ENCODE results near the gene CDK5R1.
"Not testable (repeated sequence)": the region's sequence is repeated elsewhere in the genome, so short reads cannot be mapped to it uniquely, and the experiment has no call there.

Gene CDK5R1

DNA sequence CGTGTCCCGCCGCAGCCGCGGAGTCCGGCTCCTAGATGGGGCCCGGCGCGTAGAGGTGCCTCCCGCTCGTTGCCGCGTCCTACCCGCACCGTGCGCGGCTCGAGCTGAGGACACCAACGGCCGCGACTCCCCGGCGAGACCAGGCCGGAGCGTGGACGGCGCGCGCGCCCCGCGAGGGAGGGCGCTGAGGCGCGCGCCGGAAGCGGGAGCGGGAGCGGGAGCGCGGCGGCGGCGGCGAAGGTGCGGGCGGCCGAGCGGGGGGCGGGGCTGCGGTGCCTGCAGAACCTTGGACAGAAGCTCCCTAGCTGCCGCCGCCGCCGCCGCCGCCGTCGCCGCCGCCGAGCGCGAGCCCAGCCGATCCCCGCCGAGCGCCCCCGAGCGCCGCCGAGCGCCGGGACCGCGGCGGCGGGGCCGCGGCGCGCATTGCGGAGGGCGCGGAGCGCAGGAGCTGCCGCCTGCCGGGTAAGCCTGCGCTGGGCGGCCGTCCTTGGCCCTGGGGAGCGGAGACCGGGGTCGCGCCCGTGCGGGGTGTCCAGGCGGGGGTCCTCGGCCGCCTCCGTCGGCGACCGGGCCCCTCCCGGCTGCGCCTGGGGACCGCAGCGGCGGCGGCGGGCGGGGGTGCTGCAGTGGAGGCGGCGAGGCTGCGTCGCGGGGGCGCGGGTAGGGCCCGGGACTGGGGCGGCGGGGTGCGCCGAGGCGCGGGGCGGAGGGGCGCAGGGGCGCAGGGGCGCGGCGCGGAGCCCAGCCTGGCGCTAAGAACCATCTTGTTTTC, at the start of gene CDK5R1:
CDK5R1 (plus strand) TSS at position 293 of the 772 bp plus-strand sequence. CDS start 628 bp downstream, outside the sequence.
- peak; percentile 94 for DNase-seq (ENCODE audit: low spot score)

DNA sequence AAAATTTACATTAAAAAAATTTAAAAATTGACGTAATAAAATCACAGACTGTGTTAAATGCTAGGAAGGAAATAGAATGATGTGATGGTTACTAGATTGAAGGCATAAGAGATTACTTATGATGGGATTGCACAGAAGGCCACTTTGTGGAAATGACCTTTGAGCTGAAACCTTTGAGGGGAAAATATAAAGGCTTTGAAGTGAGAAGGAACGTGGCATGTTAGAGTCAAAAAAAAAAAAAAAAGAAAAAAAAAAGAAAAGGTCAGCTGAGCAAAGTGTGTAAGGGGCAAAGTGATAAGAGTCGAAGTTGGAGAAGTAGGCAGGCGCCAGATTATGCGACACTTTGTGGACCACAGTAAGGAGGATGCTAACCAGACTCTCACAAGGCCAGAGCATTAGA, 46.1 kb upstream of the CDK5R1 start:
- DNase-seq (ENCODE audit: low spot score) = no peak

DNA sequence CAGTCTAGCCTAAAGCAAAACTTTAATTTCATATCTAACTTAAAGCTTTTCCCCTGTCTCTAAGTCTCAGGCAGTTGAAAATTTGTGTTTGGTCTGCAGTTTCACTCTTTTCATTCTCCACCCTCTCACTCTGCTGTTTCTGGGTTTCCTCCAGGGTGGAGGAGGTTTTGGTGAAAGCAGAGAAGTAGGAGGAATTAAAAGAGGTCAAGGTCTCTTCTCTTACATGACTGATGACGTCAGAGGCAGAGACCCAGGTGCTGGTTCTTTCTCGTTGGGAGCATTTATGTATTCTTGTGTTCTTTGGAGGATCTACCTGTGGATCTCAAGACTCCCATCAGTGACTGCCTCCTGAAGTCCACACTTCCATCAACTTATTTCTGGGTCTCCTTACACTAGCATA, 44.9 kb upstream of the CDK5R1 start:
- DNase-seq (ENCODE audit: low spot score) = no peak

DNA sequence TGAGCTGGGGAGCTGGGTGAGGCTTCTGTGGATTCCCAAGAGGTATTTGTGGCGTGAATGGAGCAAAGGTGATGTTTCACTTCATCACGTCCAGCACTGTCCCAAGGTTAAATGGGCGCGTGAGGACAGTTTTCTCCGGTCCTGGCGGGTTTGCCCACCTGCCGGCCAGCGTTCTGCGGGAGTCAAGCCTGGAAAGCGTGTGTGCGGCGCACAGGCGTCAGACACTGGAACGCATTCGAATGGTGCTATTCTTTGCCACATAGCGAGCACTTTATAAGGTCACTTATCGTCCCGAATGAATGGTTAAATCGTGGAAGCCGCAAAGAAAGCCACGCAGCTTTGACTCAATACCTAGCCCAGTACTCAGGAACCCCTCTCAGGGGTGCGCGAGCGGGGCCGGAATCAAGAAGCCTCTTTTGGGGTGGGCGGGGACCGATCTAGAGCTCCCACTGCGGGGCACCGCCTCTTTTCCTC, 42.9 kb upstream of the CDK5R1 start:
- DNase-seq (ENCODE audit: low spot score) = no peak

DNA sequence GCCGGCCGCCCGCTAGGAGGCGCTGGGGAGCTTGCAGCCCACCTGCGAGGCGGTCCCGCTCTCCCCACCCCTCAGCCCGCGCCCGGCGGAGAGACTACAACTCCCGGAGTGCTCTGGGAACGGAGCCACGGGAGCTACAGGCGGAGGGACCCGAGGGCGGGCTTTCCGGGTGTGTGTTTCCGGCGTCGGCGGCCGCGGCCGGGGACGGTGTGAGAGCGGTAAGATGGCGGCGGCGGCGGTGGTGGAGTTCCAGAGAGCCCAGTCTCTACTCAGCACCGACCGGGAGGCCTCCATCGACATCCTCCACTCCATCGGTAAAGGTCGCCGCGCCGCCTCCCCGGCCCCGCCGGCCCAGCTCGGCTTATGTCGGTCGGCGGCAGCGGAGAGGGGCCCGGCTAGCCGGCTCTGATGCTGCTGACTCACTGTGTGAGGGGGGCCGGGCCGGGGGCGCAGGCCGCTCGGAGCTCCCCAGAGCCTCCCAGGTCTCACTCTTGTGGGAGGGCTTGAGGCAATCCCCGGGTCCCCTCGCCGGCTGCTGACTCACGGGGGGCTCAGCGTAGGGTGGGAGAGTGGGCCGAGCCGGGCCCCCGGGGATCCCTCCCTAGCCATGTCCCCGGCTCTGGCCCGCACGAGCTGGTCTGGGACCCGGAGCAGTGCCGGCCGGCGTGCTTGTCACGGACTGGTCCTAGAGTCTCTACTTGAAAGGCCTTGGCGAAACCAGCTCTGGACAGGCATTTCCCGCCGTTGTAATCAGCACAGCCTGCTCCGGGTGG, 42.3 kb upstream of the CDK5R1 start, which contains the start of gene PSMD11:
PSMD11 (plus strand) TSS at position 210 of the 773 bp plus-strand sequence; CDS start at position 224, 14 bp downstream.
- DNase-seq (ENCODE audit: low spot score) = peak; percentile 100

DNA sequence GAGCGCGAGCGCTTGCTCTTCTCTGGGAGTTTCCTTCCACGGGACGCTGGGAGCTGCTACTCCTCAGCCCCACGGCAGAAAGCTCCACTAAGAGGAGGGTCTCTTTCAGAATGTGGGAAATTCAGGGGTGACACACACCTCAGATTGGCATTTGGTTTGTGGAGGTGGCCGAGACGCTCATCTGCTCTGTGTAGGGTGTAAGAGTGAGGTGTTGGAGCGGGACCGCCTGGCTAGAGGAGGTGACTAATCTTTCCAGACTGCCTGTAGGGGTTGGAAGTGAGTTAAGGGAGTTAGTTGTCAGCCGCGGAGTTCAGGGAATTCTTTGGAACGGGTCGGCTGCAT, 41.7 kb upstream of the CDK5R1 start:
- DNase-seq (ENCODE audit: low spot score) = no peak

DNA sequence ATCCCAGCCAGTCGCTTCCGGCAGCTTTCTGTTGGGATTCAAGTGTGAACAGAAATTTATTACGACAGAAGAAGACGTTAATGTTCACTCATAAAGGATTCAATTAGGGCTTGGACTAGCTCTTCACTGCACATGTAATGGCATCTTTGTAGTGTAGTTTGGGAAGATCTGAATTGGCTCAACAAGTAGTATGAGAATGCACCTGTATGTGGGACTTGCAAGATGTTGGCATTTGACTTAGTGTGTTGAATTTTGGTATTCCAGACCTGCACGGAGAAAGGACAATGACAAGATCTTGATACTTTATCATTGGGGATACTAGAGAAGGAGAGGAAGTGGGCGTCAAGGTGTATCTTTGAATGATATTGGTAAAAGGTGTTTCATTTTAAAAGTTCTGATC, 41.3 kb upstream of the CDK5R1 start:
- no peak for DNase-seq (ENCODE audit: low spot score)

DNA sequence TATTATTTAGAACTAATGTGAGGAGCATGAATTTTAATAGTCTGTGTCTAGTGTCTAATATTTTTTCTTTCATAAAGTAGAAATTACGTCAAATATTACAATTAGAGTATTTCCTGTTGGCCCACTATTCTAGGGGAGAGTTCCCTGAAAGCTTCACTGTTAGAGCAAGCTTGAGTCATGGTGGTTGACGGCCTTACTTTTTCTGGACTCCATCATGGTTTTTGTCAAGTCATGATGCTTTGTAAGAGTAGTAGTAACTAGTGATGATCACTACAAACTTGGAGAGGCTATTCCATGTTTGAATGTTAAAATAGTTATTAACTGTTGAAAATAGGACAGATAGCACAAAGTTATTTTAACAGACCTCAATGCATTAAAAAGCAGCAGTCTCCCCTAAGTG, 40.8 kb upstream of the CDK5R1 start:
- no peak for DNase-seq (ENCODE audit: low spot score)

DNA sequence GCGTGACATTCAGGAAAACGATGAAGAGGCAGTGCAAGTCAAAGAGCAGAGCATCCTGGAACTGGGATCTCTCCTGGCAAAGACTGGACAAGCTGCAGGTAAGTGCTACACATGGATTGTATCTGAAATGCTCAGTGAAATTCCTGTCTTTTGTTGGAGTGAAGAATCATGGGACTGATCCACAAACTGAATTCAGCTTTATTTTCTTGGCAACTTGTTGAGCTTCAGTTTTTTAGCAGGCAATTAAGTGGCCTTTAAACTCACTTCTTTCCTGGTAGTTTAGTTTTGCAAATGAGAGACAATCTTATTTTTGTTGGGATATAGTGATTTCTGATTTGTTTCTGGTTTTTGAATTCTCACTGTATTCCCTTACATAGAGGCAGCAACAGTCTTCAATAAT, 39.8 kb upstream of the CDK5R1 start:
- no peak for DNase-seq (ENCODE audit: low spot score)

DNA sequence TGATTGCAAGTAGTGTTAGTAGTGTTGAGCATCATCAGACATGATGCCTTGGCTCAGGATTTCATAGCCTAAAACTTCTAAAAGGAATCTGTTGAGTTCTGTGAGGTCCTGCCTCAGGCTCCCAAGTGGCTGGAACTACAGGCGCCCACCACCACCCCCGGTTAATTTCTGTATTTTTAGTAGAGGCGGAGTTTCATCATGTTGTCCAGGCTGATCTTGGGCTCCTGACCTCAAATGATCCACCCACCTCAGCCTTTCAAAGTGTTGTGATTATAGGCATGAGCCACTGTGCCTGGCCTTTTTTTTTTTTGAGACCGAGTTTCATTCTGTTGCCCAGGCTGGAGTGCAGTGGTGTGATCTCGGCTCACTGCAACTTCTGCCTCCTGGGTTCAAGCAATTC, 36.8 kb upstream of the CDK5R1 start:
- DNase-seq (ENCODE audit: low spot score) = no peak

DNA sequence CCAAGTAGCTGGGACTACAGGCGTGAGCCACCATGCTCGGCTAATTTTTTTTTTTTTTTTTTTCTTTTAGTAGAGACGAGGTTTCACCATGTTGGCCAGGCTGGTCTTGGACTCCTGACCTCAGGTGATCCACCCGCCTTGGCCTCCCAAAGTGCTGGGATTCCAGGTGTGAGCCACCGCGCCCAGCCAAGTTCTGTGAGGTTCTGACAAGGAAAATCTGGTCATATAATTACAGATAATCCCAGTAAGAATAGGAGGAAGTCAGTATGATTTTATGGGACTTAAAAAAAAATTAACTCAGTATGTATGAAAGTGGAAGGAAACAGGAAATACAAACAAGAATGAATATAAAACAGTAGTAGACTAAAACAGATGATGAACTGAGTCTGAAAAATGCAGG, 36.4 kb upstream of the CDK5R1 start:
- not testable (repeated sequence) for DNase-seq (ENCODE audit: low spot score)

DNA sequence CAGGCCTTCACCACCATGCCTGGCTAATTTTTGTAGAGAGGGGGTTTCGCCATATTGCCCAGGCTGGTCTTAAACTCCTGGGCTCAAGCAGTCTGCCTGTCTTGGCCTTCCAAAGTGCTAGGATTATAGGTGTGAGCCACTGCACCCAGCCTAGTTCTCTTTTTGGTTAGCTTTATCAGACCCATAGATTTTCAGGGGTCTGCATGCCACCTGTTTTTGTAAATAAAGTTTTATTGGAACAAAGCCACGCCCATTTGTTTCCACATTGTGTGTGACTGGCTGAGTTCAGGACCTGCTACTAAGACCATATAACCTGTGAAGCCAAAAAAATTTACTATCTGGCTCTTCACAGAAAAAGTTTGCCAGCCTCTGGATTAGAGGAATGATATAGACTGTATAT, 34.9 kb upstream of the CDK5R1 start:
- no peak for DNase-seq (ENCODE audit: low spot score)

DNA sequence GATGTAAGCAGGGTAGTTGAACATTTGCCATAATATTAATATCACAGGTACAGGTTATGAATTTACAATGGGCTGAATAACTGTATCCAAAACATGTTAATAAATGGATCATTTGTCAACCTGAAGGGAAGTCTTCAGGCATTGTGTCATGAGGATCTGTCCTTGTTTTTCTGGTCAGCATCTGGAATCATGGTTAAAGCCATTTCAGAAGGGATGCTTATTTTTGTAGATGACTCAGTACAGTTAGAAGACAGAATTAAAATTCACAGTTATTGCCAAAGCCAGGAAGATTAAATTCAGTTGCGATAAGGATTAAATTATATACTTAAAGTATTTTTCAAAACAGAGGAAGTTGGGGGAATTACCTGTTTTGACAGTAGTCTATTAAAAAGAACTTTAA, 34.5 kb upstream of the CDK5R1 start:
- DNase-seq (ENCODE audit: low spot score) = no peak

DNA sequence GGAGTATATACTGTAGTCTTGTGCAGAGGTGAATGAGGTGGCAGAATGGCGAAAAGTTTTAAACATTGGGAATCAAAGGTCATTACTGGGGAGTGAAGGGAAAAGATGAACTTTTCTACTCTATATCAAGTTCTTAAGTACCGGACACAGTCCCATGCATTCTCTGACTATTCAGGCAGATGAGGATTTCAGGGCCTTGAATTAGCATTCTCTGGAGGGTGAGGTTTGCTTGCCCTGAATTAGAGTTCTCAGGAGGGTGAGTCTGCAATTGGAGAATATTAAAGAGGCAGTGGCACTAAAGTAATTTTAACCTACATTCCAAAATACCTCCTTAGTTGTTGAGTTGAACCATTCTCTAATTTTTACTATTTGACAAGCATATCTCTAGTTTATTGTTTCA, 33.4 kb upstream of the CDK5R1 start:
- DNase-seq (ENCODE audit: low spot score) = no peak

DNA sequence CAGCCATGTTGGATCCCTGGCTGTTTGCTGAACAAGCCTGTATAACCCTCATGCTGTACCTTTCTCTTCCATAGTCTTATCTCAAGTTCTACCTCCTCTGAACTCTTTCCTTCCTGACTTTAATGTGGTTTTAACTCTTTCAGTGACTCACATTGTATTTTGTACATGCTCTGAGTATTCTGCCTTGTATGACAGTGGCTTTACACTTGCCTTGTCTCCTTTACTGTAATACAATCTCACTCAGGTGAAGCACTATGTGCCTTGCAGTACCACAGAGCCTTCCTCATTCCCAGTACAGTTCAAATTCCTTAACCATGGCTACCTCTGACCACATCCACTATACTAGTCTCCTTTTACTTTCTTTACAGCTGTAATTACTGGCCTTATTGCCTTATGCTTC, 28.4 kb upstream of the CDK5R1 start:
- DNase-seq (ENCODE audit: low spot score) = no peak

DNA sequence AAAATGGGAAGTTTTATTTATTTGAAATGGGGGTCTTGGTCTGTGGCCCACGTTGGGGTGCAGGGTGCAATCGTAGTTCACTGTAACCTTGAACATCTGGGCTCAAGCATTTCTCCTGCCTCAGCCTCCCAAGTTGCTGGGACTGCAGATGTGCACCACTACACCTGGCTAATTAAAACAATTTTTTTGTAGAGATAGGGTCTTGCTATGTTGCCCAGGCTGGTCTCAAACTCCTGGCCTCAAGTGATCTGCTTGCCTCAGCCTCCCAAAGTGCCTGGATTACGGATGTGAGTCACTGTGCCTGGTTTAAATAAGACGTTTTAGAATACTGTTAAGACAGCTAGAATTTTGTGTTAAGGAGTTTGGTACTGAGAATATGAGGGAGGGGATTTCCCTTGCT, 26.7 kb upstream of the CDK5R1 start:
- no peak for DNase-seq (ENCODE audit: low spot score)

DNA sequence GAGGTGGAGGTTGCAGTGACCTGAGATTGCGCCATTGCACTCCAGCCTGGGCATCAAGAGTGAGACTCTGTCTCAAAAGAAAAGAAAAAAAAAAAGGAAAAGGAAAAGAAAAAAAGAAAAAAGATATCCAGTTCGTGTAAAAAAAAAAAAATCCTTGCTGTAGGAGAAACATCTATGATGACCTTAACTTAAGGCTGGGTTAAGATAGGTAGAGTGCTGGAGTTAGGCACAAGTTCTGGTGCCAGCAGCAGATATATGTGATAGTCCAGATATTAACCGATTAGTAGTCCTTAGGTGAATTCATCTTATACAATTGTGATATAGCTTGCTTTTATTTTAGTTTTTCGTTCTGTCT, 25.3 kb upstream of the CDK5R1 start:
- no peak for DNase-seq (ENCODE audit: low spot score)

DNA sequence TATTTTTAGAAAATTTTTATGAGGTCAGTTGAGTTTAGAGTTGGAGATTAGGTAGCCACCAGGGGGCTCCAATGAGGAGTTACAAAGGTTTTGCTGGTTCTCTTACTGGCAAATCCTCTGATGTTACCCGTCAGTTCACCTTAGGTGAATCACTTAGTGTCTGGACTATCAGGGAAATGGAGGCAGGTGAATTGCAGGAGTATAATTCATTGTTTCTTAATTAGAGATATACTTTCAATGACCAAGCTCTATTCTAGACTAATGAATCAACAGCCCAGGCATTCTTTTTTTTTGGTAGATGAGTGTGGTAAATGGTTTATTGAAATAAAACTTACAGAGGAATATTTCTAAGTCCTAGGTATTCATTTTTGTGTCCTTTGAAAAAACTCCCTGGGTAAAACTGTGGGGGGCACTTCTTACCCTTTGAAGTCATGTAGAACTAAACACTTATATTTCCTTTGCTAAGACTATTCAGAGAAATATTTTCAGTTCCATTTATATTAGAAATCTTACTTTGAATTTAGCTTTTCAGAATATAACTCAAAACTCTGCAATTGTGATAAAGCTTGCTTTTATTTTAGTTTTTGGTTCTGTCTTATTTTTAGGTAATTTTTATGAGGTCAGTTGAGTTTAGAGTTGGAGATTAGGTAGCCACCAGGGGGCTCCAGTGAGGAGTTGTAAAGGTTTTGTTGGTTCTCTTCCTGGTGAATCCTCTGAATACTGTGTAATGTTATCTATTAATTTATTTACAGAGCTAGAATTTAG, 24.8 kb upstream of the CDK5R1 start:
- DNase-seq (ENCODE audit: low spot score) = peak; percentile 64

DNA sequence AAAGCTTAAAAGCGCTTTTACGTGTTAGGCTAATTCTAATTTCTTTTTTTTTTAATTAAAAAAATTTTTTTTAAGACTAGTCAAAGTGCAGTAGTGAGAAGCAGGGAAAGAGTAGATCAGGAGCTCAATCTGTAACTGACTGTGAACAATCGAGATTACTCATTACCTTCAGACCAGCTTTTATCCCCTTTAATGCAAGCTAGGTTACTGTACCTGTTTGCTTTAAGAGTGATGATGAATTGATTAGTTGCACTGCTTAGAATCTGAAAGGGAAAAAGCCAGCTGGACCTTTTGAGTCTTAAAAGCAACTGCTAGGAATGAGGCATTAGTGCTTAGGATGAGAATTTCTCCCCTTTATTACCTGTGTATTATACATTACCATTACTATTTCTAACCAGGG, 23.5 kb upstream of the CDK5R1 start:
- DNase-seq (ENCODE audit: low spot score) = no peak

DNA sequence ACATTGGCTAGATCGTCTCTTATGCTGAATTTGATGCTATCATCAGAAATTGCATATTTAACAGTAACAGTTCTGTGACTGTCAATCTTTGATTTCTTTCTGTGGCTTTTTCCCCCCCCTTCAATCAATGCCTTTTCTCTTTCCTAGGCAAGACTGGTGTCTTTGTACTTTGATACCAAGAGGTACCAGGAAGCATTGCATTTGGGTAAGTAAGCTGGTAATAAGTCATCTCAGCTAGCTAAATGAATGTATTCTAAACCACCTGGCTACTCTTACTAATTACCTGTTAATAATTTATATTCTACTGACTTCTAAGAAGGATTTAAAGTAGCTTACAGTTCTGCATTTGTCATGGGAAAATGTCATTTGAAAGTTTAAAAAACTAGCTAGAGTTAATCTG, 22.4 kb upstream of the CDK5R1 start:
- no peak for DNase-seq (ENCODE audit: low spot score)

DNA sequence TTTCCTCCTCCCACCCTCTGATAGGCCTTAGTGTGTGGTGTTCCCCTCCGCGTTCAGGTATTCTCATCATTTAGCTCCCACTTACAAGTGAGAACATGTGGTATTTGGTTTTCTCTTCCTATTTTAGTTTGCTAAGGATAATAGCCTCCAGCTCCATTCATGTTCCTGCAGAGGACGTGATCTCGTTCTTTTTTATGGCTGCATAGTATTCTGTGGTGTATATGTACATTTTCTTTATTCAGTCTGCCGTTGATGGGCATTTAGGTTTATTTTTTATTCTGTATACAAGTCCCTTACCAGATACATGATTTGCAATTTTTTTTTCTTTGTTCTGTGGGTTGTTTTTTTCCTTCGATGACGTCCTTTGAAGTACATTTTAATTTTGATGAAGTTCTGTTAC, 18.8 kb upstream of the CDK5R1 start:
- DNase-seq (ENCODE audit: low spot score) = no peak

DNA sequence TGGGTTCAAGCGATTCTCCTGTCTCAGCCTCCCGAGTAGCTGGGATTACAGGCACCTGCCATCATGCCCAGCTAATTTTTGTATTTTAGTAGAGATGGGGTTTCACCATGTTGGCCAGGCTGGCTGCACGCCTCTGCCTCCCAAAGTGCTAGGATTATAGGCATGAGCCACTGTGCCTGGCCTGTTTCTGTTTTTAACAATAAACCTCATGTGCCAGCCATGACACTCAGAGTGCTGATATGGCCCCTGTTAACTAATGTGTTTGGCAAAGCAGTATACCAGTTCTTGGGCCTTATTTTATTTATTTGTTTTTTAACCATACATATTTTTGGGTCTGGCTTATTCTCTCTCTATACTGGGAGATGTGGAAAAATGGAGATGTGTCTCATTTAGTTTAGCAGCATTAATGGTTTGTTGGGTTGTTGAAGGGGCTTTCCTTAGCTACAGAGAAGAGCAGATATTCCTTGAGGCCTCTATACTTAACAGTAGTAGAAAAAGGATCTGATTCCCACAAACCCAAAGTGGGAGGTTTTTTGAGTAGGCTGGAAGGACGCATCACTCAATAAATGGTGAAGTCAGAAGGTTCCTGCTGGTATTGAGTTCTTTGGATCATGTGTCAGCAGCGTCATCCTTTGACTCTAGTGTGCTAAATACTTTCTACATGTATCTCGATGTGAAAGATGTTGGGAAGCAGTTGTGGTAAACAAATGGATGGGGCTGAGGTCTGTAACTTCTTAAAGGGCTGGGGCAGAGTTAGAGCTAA, 16.2 kb upstream of the CDK5R1 start:
- DNase-seq (ENCODE audit: low spot score) = no peak
